Calu3 (cell line): ENCODE results near the gene IQSEC3. TPM values are rescaled to one million over a fixed set of nuclear protein-coding genes. Genes with fewer than 3 reads are reported as not detected.
"Not testable (repeated sequence)": the region's sequence is repeated elsewhere in the genome, so short reads cannot be mapped to it uniquely, and the experiment has no call there.

Experiments
- BruUV-seq: library from RNA; stranded (reverse); fragments of 400-500 nt; replicated peaks from 2 replicates; lab custom pipeline; 2021; lab: Mats Ljungman, UMichigan
- CTCF ChIA-PET: fragments of 300-600 bp; sonication (Branson Sonifier 250); formaldehyde crosslinking; loops from one replicate; lab custom pipeline; 2022; ENCODE audit warnings: antibody characterized with exemption; lab: Charles Lee
- DNase-seq: peaks from one replicate; pipeline ENCODE4 v3.0.0; 2022
- H3K27ac Mint-ChIP-seq: one replicate; pipeline ENCODE4 v1.8.0; 2022; ENCODE audit warnings: mixed read lengths; ENCODE audit not compliant: unreplicated experiment
- H3K27me3 Mint-ChIP-seq: one replicate; pipeline ENCODE4 v1.8.0; 2022; ENCODE audit warnings: mixed read lengths; ENCODE audit not compliant: unreplicated experiment
- H3K36me3 Mint-ChIP-seq: one replicate; pipeline ENCODE4 v1.8.0; 2022; ENCODE audit warnings: mild to moderate bottlenecking, moderate library complexity, mixed read lengths; ENCODE audit not compliant: insufficient read depth, unreplicated experiment
- H3K4me1 Mint-ChIP-seq: one replicate; pipeline ENCODE4 v1.8.0; 2022; ENCODE audit warnings: mild to moderate bottlenecking, low read depth, mixed read lengths; ENCODE audit not compliant: unreplicated experiment
- H3K4me3 Mint-ChIP-seq: one replicate; pipeline ENCODE4 v1.8.0; 2022; ENCODE audit warnings: mild to moderate bottlenecking, low read depth, moderate library complexity, mixed read lengths; ENCODE audit not compliant: unreplicated experiment
- H3K9me3 Mint-ChIP-seq: one replicate; pipeline ENCODE4 v1.8.0; 2022; ENCODE audit warnings: low read depth, mixed read lengths; ENCODE audit not compliant: unreplicated experiment
- intact Hi-C: fragments of 100-400 bp; cut with micrococcal nuclease; formaldehyde crosslinking; loops from one replicate; pipeline ENCODE4 v1.10.0; 2022; ENCODE audit not compliant: unreplicated experiment
- total RNA-seq: library from RNA; stranded (reverse); gene quantifications from 2 replicates; pipeline ENCODE4 v1.2.3, GENCODE V29; 2022
- TF ChIP-seq, protein P1 (sequence below): fragments of 200-600 bp; IDR thresholded peaks from one replicate; pipeline ENCODE4 v1.8.0; 2022; ENCODE audit warnings: antibody characterized with exemption; ENCODE audit not compliant: unreplicated experiment

The IQSEC3 gene
- total RNA-seq, 1 experiment from 2014 or later: not detected

DNA sequence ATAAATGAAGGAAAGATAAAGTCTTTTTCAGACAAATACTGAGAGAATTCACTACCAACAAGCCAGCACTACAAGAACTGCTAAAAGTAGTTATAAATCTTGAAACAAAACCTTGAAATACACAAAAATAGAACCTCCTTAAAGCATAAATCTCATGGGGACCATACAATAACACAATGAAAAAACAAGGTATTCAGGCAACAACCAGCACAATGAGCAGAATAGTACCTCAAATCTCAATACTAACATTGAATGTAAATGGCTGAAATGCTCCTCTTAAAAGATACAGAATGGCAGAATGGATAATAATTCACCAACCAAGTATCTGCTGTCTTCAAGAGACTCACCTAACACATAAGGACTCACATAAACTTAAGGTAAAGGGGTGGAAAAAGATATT lies 7.7 kb upstream of the IQSEC3 start:
- H3K4me1 Mint-ChIP-seq: no peaks in the 10 kb centered on the region
- no peak overlapping the region for H3K27ac Mint-ChIP-seq
- BruUV-seq: no TSS peak
- TF ChIP-seq, protein P1, sequence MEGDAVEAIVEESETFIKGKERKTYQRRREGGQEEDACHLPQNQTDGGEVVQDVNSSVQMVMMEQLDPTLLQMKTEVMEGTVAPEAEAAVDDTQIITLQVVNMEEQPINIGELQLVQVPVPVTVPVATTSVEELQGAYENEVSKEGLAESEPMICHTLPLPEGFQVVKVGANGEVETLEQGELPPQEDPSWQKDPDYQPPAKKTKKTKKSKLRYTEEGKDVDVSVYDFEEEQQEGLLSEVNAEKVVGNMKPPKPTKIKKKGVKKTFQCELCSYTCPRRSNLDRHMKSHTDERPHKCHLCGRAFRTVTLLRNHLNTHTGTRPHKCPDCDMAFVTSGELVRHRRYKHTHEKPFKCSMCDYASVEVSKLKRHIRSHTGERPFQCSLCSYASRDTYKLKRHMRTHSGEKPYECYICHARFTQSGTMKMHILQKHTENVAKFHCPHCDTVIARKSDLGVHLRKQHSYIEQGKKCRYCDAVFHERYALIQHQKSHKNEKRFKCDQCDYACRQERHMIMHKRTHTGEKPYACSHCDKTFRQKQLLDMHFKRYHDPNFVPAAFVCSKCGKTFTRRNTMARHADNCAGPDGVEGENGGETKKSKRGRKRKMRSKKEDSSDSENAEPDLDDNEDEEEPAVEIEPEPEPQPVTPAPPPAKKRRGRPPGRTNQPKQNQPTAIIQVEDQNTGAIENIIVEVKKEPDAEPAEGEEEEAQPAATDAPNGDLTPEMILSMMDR: no peak
- peaks cover 12% of the 10 kb centered on the region for H3K9me3 Mint-ChIP-seq
- CTCF ChIA-PET: interaction anchor here (0.6 kb wide), 1 partner anchor 78 kb away, joined by 4 read pairs; no protein-coding TSS in a partner anchor
- H3K27me3 Mint-ChIP-seq: peaks cover 72% of the 10 kb centered on the region
- intact Hi-C loops: no loop called here
- H3K4me3 Mint-ChIP-seq: no peak overlapping the region
- H3K36me3 Mint-ChIP-seq: no peaks in the 10 kb centered on the region
- no peak for DNase-seq

DNA sequence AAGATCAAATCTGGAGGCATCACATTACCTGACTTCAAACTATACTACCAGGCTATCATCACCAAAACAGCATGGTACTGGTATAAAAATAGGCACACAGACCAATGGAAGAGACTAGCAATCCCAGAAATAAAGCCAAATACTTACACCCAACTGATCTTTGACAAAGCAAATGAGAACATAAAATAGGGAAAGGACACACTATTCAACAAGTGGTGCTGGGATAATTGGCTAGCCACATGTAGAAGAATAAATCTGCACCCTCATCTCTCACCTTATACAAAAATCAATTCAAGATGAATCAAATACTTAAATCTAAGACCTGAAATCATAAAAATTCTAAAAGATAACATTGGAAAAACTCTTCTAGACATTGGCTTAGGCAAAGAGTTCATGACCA lies 4.7 kb upstream of the IQSEC3 start:
- H3K36me3 Mint-ChIP-seq, H3K27ac Mint-ChIP-seq, intact Hi-C loops, CTCF ChIA-PET, H3K4me1 Mint-ChIP-seq, H3K4me3 Mint-ChIP-seq, DNase-seq, BruUV-seq: not testable (repeated sequence)
- Mint-ChIP-seq H3K27me3 (peaks cover 58% of the 10 kb centered on the region), H3K9me3 (peaks cover 12% of the 10 kb centered on the region)

DNA sequence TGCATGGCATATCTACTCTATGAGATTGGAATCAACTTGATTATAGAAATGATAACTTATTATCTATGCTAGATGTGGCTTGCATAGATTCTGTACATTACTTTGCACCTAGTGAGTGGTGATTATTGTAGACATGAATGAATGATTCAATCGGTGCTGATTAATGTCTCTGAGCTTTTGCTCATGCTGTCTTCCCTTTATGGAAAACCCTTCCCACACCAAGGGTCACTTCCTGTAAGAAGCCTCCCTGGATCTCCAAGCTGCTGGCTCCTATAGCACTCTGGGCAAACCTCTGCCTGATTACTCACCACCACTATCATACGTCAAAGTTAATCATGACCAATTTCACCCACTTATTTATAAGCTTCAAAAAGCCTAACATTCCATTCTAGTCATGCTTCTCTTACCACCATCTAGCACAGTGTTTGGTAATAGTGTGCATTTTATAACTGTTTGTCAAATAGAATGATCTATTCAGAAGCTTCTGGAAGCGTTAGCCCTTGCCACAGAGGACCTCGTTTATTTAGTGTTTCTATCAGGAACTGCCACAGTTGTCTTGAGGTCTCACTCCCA lies 990 bp upstream of the IQSEC3 start:
- H3K27me3 Mint-ChIP-seq: peaks cover 58% of the 10 kb centered on the region
- DNase-seq, H3K9me3 Mint-ChIP-seq, H3K4me3 Mint-ChIP-seq, BruUV-seq, CTCF ChIA-PET, intact Hi-C loops, H3K36me3 Mint-ChIP-seq, H3K4me1 Mint-ChIP-seq, H3K27ac Mint-ChIP-seq: not testable (repeated sequence)

DNA sequence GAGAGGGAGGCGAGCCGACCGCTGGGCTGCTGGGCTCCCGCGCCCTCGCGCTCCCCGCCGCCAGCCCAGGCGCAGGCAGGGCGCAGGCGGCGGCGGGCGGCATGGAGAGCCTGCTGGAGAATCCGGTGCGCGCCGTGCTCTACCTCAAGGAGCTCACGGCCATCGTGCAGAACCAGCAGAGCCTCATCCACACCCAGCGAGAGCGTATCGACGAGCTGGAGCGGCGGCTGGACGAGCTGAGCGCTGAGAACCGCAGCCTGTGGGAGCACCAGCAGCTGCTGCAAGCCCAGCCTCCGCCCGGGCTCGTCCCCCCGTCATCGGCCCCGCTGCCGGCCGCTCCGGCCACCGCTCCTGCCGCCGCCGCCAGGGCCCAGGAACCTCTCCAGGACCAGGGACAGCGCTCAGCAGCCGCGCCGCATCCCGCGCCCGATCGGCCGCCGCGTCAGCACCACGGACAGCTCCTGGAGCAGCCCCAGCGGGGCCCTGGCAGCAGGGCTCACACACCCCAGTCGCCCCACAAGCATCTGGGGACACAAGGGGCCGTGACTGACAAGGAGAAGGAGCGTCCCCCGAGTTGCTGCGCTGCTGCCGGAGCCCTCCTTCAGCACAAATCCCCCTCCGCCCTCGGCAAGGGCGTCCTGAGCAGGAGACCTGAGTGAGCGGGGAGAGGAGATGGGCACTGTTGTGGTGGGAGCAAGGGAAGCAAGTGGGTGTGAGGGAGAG lies 376 bp downstream of the IQSEC3 start:
- DNase-seq, H3K9me3 Mint-ChIP-seq, intact Hi-C loops, CTCF ChIA-PET, H3K36me3 Mint-ChIP-seq, H3K27ac Mint-ChIP-seq, H3K4me1 Mint-ChIP-seq, BruUV-seq, H3K4me3 Mint-ChIP-seq: not testable (repeated sequence)
- H3K27me3 Mint-ChIP-seq: peaks cover 66% of the 10 kb centered on the region

DNA sequence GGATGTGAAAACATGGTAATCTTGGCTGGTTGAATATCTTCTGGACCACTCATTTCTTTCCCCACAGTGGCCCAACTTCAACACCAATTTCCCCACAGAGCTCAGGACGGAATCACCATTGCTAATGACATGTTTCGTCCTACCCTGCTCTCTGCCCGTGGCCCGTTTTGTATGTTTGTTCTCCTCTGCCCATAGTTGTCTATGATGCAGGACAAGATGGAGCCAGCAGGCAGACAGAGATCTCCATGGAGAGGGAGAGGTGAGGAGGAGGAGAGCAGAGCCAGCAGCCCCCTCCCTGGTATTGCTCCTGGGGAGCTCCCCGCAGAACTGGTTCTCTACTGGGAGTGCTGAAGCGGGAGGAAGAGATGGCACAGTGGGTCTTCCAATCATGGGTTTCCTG lies 3.1 kb downstream of the IQSEC3 start:
- H3K27ac Mint-ChIP-seq, intact Hi-C loops, DNase-seq, H3K9me3 Mint-ChIP-seq, CTCF ChIA-PET, H3K36me3 Mint-ChIP-seq, H3K4me1 Mint-ChIP-seq, H3K4me3 Mint-ChIP-seq, BruUV-seq: not testable (repeated sequence)
- peaks cover 86% of the 10 kb centered on the region for H3K27me3 Mint-ChIP-seq

DNA sequence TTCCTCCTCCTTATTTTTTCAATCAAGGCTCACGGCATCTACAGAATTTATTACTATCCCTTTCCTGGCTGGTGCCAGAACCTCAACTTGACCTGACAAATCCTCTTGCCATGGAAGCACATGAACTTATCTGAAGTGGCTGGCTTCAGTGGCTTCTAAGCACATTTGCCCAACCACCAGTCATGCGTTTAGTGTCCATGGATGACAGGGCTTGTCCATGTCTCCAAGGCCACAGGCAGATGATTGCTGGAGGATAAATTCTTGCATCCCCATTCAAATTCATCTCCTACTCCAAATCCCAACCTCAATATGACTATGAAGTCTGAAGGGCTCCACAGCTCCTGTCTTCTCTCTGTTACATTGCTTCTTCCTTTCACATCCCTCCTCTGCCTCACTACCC lies 4.0 kb downstream of the IQSEC3 start:
- H3K36me3 Mint-ChIP-seq, CTCF ChIA-PET, H3K4me1 Mint-ChIP-seq, intact Hi-C loops, H3K9me3 Mint-ChIP-seq, BruUV-seq, H3K27ac Mint-ChIP-seq, H3K4me3 Mint-ChIP-seq, DNase-seq: not testable (repeated sequence)
- peaks cover 86% of the 10 kb centered on the region for H3K27me3 Mint-ChIP-seq

DNA sequence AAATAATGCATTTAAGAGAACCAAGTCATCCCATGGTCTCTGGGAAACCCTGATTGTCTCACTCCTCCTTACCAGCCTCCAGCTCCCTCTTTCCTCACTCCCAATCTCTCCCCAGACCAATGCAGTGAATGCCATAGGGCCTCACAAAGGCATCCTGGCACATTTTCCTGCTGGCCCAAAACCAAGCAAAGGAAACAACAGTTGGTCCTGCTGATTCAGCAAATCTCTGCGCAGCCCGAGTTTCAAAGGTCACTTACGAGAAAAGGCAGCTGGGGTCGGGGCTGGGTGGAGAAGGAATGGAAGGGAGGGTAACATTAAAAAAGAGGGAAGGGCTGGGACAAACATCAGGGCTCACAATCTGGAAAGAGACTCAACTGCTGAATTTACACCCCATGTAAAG lies 5.5 kb downstream of the IQSEC3 start:
- intact Hi-C loops, H3K36me3 Mint-ChIP-seq, CTCF ChIA-PET, H3K4me1 Mint-ChIP-seq, H3K9me3 Mint-ChIP-seq, H3K4me3 Mint-ChIP-seq, H3K27ac Mint-ChIP-seq, DNase-seq, BruUV-seq: not testable (repeated sequence)
- peaks cover 94% of the 10 kb centered on the region for H3K27me3 Mint-ChIP-seq

DNA sequence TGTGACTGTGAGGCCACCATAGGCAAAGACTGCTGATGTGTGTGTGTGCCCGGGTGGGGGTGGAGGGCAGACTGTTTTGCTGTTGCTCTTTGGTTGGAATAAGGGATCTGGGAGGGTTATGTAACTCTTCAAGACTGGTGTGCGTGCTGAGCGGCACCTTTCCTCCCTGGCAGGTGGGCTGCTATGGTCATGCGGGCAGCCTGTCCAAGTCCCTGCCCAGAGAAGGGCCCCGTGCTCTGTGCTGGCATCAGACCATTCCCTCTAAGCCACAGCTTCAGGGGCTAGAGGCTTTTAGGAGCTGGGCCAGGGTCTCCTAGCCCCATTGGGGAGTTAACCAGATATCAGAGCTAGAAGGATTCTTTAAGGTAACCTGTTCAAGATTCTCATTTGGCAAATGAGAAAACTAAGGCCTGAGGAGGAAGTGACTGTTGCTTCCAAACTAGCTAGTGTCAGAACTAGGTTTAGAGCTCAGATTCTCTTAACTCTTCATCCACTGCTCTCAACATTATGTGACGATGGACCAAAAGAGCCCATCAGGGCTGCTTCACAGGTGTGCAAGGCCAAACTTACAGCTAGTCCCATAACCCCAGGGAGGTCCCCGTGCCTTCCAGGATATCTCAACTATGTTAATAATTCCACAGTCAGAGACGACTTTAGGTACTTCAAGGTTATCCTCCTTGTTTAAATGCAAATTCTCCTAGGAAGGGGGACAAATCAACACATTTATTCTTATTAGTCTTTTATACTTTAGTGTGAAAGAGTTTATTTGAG lies 8.0 kb downstream of the IQSEC3 start:
- CTCF ChIA-PET, H3K27ac Mint-ChIP-seq, H3K36me3 Mint-ChIP-seq, H3K9me3 Mint-ChIP-seq, DNase-seq, H3K4me3 Mint-ChIP-seq, intact Hi-C loops, H3K4me1 Mint-ChIP-seq, BruUV-seq: not testable (repeated sequence)
- peaks cover 83% of the 10 kb centered on the region for H3K27me3 Mint-ChIP-seq

DNA sequence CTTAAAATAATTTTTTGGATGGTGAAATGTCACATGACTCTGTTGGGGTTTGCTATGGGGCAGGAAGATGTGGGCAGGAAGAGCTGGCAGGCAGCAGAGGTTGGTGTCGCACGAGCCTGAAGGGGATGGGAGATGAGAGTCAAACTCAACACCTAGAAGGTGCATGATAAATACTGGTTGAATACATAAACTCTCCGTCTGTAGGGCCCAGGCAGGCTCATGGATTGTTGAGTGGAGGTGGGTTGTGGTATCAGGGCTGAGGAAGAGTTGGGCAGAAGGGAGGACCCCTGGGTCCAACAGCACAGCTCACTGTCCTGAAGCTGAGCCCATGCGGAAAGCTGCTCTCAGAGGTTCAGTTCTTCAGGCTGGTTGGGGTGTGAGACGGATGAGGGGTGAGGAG lies 9.0 kb downstream of the IQSEC3 start:
- CTCF ChIA-PET, H3K4me1 Mint-ChIP-seq, H3K9me3 Mint-ChIP-seq, DNase-seq, H3K4me3 Mint-ChIP-seq, intact Hi-C loops, BruUV-seq, H3K27ac Mint-ChIP-seq, H3K36me3 Mint-ChIP-seq: not testable (repeated sequence)
- H3K27me3 Mint-ChIP-seq: peaks cover 83% of the 10 kb centered on the region
